Measurements from ENCODE around the gene TRIM65.

DNA sequence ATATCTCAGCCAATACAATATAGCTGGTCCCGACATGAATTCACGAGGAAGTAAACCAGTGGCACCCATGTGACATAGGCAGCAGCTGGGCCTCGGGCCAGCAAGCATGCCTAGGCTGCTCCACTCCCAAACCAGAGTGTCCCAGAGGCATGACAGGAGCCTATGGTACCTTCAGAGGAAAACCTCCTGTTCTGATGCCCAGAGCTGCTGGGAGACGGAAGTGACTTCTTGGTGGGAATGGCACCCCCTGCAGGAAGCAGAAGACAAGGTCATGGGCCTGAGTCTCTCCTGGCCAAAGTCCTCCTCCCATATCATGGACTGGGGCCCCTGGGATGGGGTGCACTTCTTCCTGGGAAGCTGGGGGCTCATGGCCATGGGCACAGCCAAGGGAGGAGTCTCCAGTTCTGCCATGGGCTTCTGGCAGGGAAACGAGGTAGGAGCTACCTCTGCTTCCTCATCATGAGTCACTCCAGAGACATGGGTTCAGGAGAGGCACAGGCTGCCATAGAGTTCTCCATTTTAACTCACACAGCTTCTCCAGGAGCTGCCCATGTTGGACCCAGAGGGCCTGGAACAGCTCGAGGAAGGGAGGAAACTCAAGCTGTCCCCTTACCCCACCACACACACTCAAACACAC, 30.7 kb upstream of the TRIM65 start:
- TF ChIP-seq, protein P1, sequence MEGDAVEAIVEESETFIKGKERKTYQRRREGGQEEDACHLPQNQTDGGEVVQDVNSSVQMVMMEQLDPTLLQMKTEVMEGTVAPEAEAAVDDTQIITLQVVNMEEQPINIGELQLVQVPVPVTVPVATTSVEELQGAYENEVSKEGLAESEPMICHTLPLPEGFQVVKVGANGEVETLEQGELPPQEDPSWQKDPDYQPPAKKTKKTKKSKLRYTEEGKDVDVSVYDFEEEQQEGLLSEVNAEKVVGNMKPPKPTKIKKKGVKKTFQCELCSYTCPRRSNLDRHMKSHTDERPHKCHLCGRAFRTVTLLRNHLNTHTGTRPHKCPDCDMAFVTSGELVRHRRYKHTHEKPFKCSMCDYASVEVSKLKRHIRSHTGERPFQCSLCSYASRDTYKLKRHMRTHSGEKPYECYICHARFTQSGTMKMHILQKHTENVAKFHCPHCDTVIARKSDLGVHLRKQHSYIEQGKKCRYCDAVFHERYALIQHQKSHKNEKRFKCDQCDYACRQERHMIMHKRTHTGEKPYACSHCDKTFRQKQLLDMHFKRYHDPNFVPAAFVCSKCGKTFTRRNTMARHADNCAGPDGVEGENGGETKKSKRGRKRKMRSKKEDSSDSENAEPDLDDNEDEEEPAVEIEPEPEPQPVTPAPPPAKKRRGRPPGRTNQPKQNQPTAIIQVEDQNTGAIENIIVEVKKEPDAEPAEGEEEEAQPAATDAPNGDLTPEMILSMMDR (IDR thresholded peaks at IDR 0.05; ENCODE audit: insufficient read depth, low read length) = peak; percentile 7
- TF ChIP-seq POLR2AphosphoS5 (IDR thresholded peaks at IDR 0.05; ENCODE audit: low read depth) (no peak), REST (IDR thresholded peaks at IDR 0.05; ENCODE audit: insufficient replicate concordance, low read depth) (no peak), GABPA (IDR thresholded peaks at IDR 0.05; ENCODE audit: low read depth) (no peak), SPI1 (IDR thresholded peaks at IDR 0.05; ENCODE audit: borderline replicate concordance, low read depth) (no peak)

Measured in HL-60 (cell line).